Neural cell (in vitro differentiated cells): ENCODE measurements around the gene GDF7.

Source experiments
- CTCF ChIP-seq: fragments of 450-650 bp; IDR thresholded peaks from 2 replicates; pipeline ENCODE4 v1.5.1; 2014; ENCODE audit warnings: antibody characterized with exemption, mild to moderate bottlenecking, moderate library complexity; ENCODE audit not compliant: poor library complexity, severe bottlenecking
- TAF1 ChIP-seq: IDR thresholded peaks from 2 replicates; pipeline ENCODE4 v1.6.1; 2012; ENCODE audit warnings: low read depth
- TF ChIP-seq, protein P1 (sequence below): IDR thresholded peaks from 2 replicates; pipeline ENCODE4 v1.6.1; 2012; ENCODE audit warnings: borderline replicate concordance

DNA sequence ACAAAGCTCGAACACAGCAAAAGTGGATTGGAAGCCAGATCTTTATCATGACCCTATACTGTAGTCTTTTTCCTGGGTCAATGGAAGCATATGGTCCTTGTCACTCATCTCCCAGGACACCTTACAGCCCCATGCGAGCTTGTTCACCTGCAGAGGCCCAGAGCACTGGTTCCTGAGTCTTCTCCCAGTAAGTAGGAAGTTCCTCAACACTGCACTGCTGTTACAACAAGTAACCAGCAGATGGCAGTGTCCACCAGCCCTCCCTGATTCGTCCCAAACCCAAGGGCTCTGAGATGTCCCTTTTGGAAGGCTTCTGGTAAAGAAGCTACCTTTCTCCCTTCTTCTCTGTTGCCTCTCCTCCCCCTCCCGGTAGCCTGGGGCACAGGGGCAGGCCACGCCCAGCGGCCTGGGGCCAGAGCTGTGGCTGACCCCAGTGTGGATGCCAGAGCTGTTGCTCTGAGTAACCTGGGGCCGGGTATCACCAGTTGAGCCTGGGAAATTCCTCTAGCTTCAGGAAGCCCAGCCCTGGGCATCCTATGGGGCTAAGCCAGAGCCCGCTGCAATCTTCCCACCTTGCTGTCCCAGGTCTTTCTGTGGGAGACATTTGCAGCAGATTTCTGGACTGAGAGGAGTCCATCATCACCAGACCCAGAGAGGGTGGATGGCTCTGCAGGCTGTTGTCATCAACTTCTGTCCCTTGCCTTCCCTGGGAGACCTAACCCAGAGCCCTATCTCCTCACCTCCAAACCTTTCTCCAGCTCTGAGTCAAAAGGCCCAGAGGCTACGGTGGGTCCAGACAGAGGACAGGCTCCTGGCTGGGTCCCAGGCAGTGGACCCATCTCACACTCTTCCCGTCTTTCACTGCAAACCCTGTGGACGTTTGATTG is 5.3 kb upstream of the GDF7 start:
- TF ChIP-seq, protein P1, sequence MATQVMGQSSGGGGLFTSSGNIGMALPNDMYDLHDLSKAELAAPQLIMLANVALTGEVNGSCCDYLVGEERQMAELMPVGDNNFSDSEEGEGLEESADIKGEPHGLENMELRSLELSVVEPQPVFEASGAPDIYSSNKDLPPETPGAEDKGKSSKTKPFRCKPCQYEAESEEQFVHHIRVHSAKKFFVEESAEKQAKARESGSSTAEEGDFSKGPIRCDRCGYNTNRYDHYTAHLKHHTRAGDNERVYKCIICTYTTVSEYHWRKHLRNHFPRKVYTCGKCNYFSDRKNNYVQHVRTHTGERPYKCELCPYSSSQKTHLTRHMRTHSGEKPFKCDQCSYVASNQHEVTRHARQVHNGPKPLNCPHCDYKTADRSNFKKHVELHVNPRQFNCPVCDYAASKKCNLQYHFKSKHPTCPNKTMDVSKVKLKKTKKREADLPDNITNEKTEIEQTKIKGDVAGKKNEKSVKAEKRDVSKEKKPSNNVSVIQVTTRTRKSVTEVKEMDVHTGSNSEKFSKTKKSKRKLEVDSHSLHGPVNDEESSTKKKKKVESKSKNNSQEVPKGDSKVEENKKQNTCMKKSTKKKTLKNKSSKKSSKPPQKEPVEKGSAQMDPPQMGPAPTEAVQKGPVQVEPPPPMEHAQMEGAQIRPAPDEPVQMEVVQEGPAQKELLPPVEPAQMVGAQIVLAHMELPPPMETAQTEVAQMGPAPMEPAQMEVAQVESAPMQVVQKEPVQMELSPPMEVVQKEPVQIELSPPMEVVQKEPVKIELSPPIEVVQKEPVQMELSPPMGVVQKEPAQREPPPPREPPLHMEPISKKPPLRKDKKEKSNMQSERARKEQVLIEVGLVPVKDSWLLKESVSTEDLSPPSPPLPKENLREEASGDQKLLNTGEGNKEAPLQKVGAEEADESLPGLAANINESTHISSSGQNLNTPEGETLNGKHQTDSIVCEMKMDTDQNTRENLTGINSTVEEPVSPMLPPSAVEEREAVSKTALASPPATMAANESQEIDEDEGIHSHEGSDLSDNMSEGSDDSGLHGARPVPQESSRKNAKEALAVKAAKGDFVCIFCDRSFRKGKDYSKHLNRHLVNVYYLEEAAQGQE, result no peak
- TF ChIP-seq CTCF (peak; percentile 95), TAF1 (no peak)
